B cell (primary cell): ENCODE data around the gene RAB8B.

Experiments
- CTCF ChIP-seq: fragments of 200-600 bp; IDR thresholded peaks from one replicate; pipeline ENCODE4 v1.8.0; 2022; ENCODE audit warnings: antibody characterized with exemption, mild to moderate bottlenecking
- EZH2 ChIP-seq: IDR thresholded peaks from 2 replicates; pipeline ENCODE4 v1.6.1; 2012; ENCODE audit warnings: borderline replicate concordance, low read depth, mild to moderate bottlenecking, moderate library complexity, low read length; ENCODE audit not compliant: insufficient read depth, poor library complexity, severe bottlenecking

GRCh38 chr15:63157891-63158431, 31.4 kb upstream of the RAB8B start:
- TF ChIP-seq CTCF (no peak), EZH2 (no peak)
